ENCODE data around the gene SEPHS1. TPM values are rescaled to one million over a fixed set of nuclear protein-coding genes. Genes with fewer than 3 reads are reported as not detected.

SEPHS1 gene
- total and polyA plus RNA-seq, 2 donors (not counting 3 experiments of a cell fraction or from before 2014, with no cell fraction given) = 40.6 to 55.4 TPM

GRCh38 chr10:13268310-13268709, 79.8 kb downstream of the SEPHS1 start:
- H2AFZ ChIP-seq (ENCODE audit: low read depth, low read length) = no peak overlapping the region
- no peaks in the 10 kb centered on the region for H3K36me3 ChIP-seq (ENCODE audit: control insufficient read depth in 2 of 2, extremely low read depth in 1 of 2, insufficient read depth in 2 of 2, low read length in 2 of 2)
- dilution Hi-C loops (cut with MboI; ENCODE audit: extremely low pct_ligation_motif_present, low sequenced_read_pairs) (no loop called here), intact Hi-C loops (cut with micrococcal nuclease) (no loop called here)
- TF ChIP-seq, protein P1, sequence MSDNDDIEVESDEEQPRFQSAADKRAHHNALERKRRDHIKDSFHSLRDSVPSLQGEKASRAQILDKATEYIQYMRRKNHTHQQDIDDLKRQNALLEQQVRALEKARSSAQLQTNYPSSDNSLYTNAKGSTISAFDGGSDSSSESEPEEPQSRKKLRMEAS (IDR thresholded peaks at IDR 0.05; ENCODE audit: insufficient read depth, insufficient read length) = no peak
- TF ChIP-seq FOS (IDR thresholded peaks at IDR 0.05; ENCODE audit: borderline replicate concordance, insufficient read depth, low read length) (no peak), JUN (IDR thresholded peaks at IDR 0.05; ENCODE audit: borderline replicate concordance, insufficient read depth, insufficient read length, low read depth) (no peak), MYC (IDR thresholded peaks at IDR 0.05; ENCODE audit: low read depth, low read length) (no peak), CTCF (IDR thresholded peaks at IDR 0.05; ENCODE audit: extremely low read depth in 1 of 2, insufficient read depth in 1 of 2, low read depth in 1 of 2, low read length in 2 of 2) (no peak), GATA2 (IDR thresholded peaks at IDR 0.05; ENCODE audit: insufficient read depth, insufficient read length, low read depth, low read length) (no peak), POLR2AphosphoS5 (IDR thresholded peaks at IDR 0.05; ENCODE audit: insufficient read depth, low read depth, low read length) (no peak), EZH2 (IDR thresholded peaks at IDR 0.05; ENCODE audit: borderline replicate concordance, low read depth, low read length, severe bottlenecking) (no peak), POLR2A (IDR thresholded peaks at IDR 0.05; ENCODE audit: low read depth, low read length) (no peak)
- H3K4me1 ChIP-seq (ENCODE audit: control insufficient read depth, extremely low read depth, insufficient read depth, low read length) = no peaks in the 10 kb centered on the region
- H3K9me3 ChIP-seq (replicated peaks; ENCODE audit: control insufficient read depth, insufficient read depth, low read length) = no peaks in the 10 kb centered on the region
- H3K79me2 ChIP-seq (ENCODE audit: control insufficient read depth, insufficient read depth, low read length) = no peaks in the 10 kb centered on the region
- no peak overlapping the region for H3K4me3 ChIP-seq (replicated peaks in 1 of 3; ENCODE audit: insufficient read depth in 1 of 3, low read depth in 1 of 3, low read length in 3 of 3)
- H3K27ac ChIP-seq (ENCODE audit: insufficient read depth, low read depth, low read length) = no peak overlapping the region
- BruUV-seq (replicated peaks) = no TSS peak
- H3K27me3 ChIP-seq (ENCODE audit: control insufficient read depth in 2 of 2, insufficient read depth in 2 of 2, low read length in 2 of 2) = no peaks in the 10 kb centered on the region
- no peak overlapping the region for H3K4me2 ChIP-seq (ENCODE audit: insufficient read depth, low read length)
- no peak overlapping the region for H3K9ac ChIP-seq (replicated peaks; ENCODE audit: extremely low read depth, insufficient read depth, low read length)
- H3K9me1 ChIP-seq (replicated peaks; ENCODE audit: control insufficient read depth, extremely low read depth, insufficient read depth, low read length) = no peaks in the 10 kb centered on the region
- ChIA-PET CTCF (no interaction called here), POLR2A (no interaction called here)
- DNase-seq (ENCODE audit: low read depth, low spot score) (no peak), FAIRE-seq (no peak)
- H4K20me1 ChIP-seq (replicated peaks; ENCODE audit: control insufficient read depth, extremely low read depth, insufficient read depth, low read length) = no peaks in the 10 kb centered on the region

Other genes with a start within 250 kb of the SEPHS1 start
- gene OPTN, start 248.1 kb downstream of the SEPHS1 start, total RNA-seq = 79.9 and 94.2 TPM in 2 replicates
- gene OPTN, start 248.1 kb downstream of the SEPHS1 start, polyA plus RNA-seq = 22.1 and 22.7 TPM in 2 replicates
- gene MCM10, start 186.7 kb downstream of the SEPHS1 start, total RNA-seq = 28.7 and 31.6 TPM in 2 replicates
- gene MCM10, start 186.7 kb downstream of the SEPHS1 start, polyA plus RNA-seq = 1.9 and 3.3 TPM in 2 replicates
- not detected in 2 replicates for gene UCMA, start 113.9 kb downstream of the SEPHS1 start, total RNA-seq
- gene UCMA, start 113.9 kb downstream of the SEPHS1 start, polyA plus RNA-seq = not detected in 2 replicates
- gene PHYH, start 48.2 kb downstream of the SEPHS1 start, total RNA-seq = 9.4 and 9.8 TPM in 2 replicates
- gene PHYH, start 48.2 kb downstream of the SEPHS1 start, polyA plus RNA-seq = 4.7 and 5.6 TPM in 2 replicates
- gene BEND7, start 180.7 kb upstream of the SEPHS1 start, total RNA-seq = 30.8 and 31.7 TPM in 2 replicates
- gene BEND7, start 180.7 kb upstream of the SEPHS1 start, polyA plus RNA-seq = 4.8 and 7.3 TPM in 2 replicates
- gene PRPF18, start 238.7 kb upstream of the SEPHS1 start, total RNA-seq = 21.0 and 23.1 TPM in 2 replicates
- gene PRPF18, start 238.7 kb upstream of the SEPHS1 start, polyA plus RNA-seq = 4.2 and 7.3 TPM in 2 replicates

Data from endothelial cell of umbilical vein (primary cell).